PC-9 (cell line): ENCODE results near the gene SH3RF3. TPM values are rescaled to one million over a fixed set of nuclear protein-coding genes. Genes with fewer than 3 reads are reported as not detected.

ENCODE experiments used
- BruUV-seq: library from RNA; stranded (reverse); fragments of 400-500 nt; replicated peaks from 2 replicates; lab custom pipeline; 2021; lab: Mats Ljungman, UMichigan
- CTCF ChIA-PET: fragments of 300-600 bp; sonication (Branson Sonifier 250); formaldehyde crosslinking; loops from one replicate; lab custom pipeline; 2022; ENCODE audit warnings: antibody characterized with exemption; lab: Charles Lee
- POLR2A ChIA-PET: fragments of 300-600 bp; sonication (Branson Sonifier 250); formaldehyde crosslinking; loops from one replicate; lab custom pipeline; 2022; ENCODE audit warnings: antibody characterized with exemption; ENCODE audit not compliant: unreplicated experiment; lab: Charles Lee
- DNase-seq, 2 experiments: peaks; one replicate each; pipeline versions ENCODE4 v3.0.0 to v3.0.0-alpha.2; 2015 to 2022; ENCODE audit warnings: mixed read lengths in 1 of 2
- H2AFZ ChIP-seq: fragments of 200-600 bp; sonication (generic); 2 replicates; pipeline ENCODE4 v1.8.1; 2017; ENCODE audit warnings: antibody characterized with exemption
- H3F3A ChIP-seq: fragments of 200-600 bp; sonication (generic); 2 replicates; pipeline ENCODE4 v1.8.1; 2017; ENCODE audit warnings: antibody characterized with exemption, mild to moderate bottlenecking, low read depth; ENCODE audit not compliant: insufficient read depth
- H3K27ac ChIP-seq: fragments of 200-600 bp; sonication (generic); 2 replicates; pipeline ENCODE4 v1.6.1; 2016; ENCODE audit warnings: mixed run types
- H3K27me3 ChIP-seq: fragments of 200-600 bp; sonication (generic); 2 replicates; pipeline ENCODE4 v1.6.1; 2016; ENCODE audit warnings: low read depth, mixed run types; ENCODE audit not compliant: insufficient read depth
- H3K36me3 ChIP-seq: fragments of 200-600 bp; sonication (generic); 2 replicates; pipeline ENCODE4 v1.6.1; 2016; ENCODE audit warnings: low read depth, mixed run types
- H3K4me1 ChIP-seq: fragments of 200-600 bp; sonication (generic); replicated peaks from 2 replicates; pipeline ENCODE4 v1.6.1; 2016; ENCODE audit warnings: mixed run types; ENCODE audit not compliant: insufficient read depth
- H3K4me2 ChIP-seq: fragments of 200-600 bp; sonication (generic); 2 replicates; pipeline ENCODE4 v1.6.1; 2017; ENCODE audit warnings: mixed run types
- H3K4me3 ChIP-seq: fragments of 200-600 bp; sonication (generic); 2 replicates; pipeline ENCODE4 v1.6.1; 2016; ENCODE audit warnings: mixed run types
- H3K79me2 ChIP-seq: fragments of 200-600 bp; sonication (generic); 2 replicates; pipeline ENCODE4 v1.6.1; 2017; ENCODE audit warnings: low read depth, mixed run types
- H3K9me2 ChIP-seq: fragments of 200-600 bp; sonication (generic); 2 replicates; pipeline ENCODE4 v1.8.1; 2017; ENCODE audit warnings: mild to moderate bottlenecking; ENCODE audit not compliant: insufficient read depth
- H3K9me3 ChIP-seq: fragments of 200-600 bp; sonication (generic); 2 replicates; pipeline ENCODE4 v1.8.1; 2016; ENCODE audit warnings: low read depth; ENCODE audit not compliant: insufficient read depth
- H4K20me1 ChIP-seq: fragments of 200-600 bp; sonication (generic); 2 replicates; pipeline ENCODE4 v1.8.1; 2017; ENCODE audit not compliant: insufficient read depth
- EZH2 ChIP-seq: fragments of 200-600 bp; sonication (generic); IDR thresholded peaks from 2 replicates; pipeline ENCODE4 v1.8.0; 2017; ENCODE audit warnings: antibody characterized with exemption, low read depth
- intact Hi-C: fragments of 100-400 bp; cut with micrococcal nuclease; formaldehyde crosslinking; loops from one replicate; pipeline ENCODE4 v1.10.0; 2022; ENCODE audit not compliant: unreplicated experiment
- total RNA-seq: library from RNA; stranded (reverse); gene quantifications from 2 replicates; pipeline ENCODE4 v1.2.3, GENCODE V29; 2021
- TF ChIP-seq, protein P1 (sequence below): fragments of 200-600 bp; sonication (generic); conservative IDR thresholded peaks from 2 replicates; pipeline ENCODE4 v1.6.1; 2017; ENCODE audit warnings: mixed run types, antibody characterized with exemption, mild to moderate bottlenecking, moderate library complexity

The SH3RF3 gene
- total RNA-seq, 1 experiment from 2014 or later: 6.1 TPM

DNA sequence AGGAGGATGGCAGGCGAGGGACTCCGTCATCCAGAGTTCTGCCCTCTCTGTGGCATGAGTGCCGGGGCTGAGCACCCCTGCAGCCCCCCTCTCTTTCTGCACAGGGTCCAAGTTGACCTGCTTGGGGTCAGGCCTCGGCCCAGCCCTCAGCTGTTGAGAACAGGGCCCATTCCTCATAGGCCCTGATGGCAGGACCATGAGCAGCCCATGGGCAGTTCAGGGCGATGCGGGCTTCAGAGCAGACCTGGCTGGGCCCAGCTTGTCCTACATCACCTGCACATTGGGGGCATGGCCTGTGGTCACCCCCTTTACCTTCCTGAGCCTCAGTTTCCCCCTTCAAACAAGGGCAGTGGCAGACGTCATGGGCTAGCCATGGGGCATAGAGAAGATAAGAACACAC lies 246.7 kb downstream of the SH3RF3 start:
- DNase-seq: no peak
- ChIA-PET CTCF (no interaction called here), POLR2A (no interaction called here)
- Histone ChIP-seq H2AFZ (no peak overlapping the region), H3K36me3 (no peaks in the 10 kb centered on the region), H3K27ac (no peak overlapping the region), H4K20me1 (no peaks in the 10 kb centered on the region; the same call in 1 of the 2 replicates), H3K79me2 (no peaks in the 10 kb centered on the region), H3F3A (no peaks in the 10 kb centered on the region), H3K9me2 (no peaks in the 10 kb centered on the region), H3K4me3 (no peak overlapping the region), H3K27me3 (no peaks in the 10 kb centered on the region), H3K4me2 (no peak overlapping the region), H3K9me3 (no peaks in the 10 kb centered on the region), H3K4me1 (peaks cover 9% of the 10 kb centered on the region; the same call in 1 of the 2 replicates)
- TF ChIP-seq EZH2: no peak
- TF ChIP-seq, protein P1, sequence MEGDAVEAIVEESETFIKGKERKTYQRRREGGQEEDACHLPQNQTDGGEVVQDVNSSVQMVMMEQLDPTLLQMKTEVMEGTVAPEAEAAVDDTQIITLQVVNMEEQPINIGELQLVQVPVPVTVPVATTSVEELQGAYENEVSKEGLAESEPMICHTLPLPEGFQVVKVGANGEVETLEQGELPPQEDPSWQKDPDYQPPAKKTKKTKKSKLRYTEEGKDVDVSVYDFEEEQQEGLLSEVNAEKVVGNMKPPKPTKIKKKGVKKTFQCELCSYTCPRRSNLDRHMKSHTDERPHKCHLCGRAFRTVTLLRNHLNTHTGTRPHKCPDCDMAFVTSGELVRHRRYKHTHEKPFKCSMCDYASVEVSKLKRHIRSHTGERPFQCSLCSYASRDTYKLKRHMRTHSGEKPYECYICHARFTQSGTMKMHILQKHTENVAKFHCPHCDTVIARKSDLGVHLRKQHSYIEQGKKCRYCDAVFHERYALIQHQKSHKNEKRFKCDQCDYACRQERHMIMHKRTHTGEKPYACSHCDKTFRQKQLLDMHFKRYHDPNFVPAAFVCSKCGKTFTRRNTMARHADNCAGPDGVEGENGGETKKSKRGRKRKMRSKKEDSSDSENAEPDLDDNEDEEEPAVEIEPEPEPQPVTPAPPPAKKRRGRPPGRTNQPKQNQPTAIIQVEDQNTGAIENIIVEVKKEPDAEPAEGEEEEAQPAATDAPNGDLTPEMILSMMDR: no peak
- intact Hi-C loops: no loop called here
- no TSS peak for BruUV-seq

DNA sequence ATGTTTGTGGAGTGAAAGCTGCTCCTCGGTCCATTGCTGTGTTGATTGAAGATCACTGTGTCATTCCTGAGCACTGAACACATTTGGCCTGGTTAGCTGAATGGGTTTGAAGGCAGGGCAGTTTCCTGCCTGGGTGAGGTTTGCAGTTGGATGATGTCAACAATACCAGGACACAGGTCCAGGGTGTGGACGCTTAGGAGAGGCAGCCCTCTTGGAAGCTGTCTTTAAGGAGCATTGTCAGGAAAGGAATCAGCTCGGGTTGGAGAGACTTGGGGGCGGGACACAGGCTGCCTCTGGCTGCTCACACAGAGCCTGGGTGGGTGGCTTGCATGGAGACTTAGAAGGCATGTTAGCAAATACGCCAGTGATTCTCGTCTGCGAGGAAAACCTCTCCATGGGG lies 247.1 kb downstream of the SH3RF3 start:
- CTCF ChIA-PET: no interaction called here
- no peak overlapping the region for H2AFZ ChIP-seq
- H3K9me3 ChIP-seq: no peaks in the 10 kb centered on the region
- no peaks in the 10 kb centered on the region for H3F3A ChIP-seq
- no peaks in the 10 kb centered on the region for H3K27me3 ChIP-seq
- H3K79me2 ChIP-seq: no peaks in the 10 kb centered on the region
- H4K20me1 ChIP-seq: no peaks in the 10 kb centered on the region; the same call in 1 of the 2 replicates
- POLR2A ChIA-PET: no interaction called here
- peak; percentile 40 to 52 for DNase-seq
- BruUV-seq: no TSS peak
- H3K4me2 ChIP-seq: no peak overlapping the region
- intact Hi-C loops: no loop called here
- no peak overlapping the region for H3K27ac ChIP-seq
- no peaks in the 10 kb centered on the region for H3K36me3 ChIP-seq
- H3K4me1 ChIP-seq: peaks cover 9% of the 10 kb centered on the region; the same call in 1 of the 2 replicates
- H3K9me2 ChIP-seq: no peaks in the 10 kb centered on the region
- TF ChIP-seq EZH2: no peak
- no peak overlapping the region for H3K4me3 ChIP-seq

DNA sequence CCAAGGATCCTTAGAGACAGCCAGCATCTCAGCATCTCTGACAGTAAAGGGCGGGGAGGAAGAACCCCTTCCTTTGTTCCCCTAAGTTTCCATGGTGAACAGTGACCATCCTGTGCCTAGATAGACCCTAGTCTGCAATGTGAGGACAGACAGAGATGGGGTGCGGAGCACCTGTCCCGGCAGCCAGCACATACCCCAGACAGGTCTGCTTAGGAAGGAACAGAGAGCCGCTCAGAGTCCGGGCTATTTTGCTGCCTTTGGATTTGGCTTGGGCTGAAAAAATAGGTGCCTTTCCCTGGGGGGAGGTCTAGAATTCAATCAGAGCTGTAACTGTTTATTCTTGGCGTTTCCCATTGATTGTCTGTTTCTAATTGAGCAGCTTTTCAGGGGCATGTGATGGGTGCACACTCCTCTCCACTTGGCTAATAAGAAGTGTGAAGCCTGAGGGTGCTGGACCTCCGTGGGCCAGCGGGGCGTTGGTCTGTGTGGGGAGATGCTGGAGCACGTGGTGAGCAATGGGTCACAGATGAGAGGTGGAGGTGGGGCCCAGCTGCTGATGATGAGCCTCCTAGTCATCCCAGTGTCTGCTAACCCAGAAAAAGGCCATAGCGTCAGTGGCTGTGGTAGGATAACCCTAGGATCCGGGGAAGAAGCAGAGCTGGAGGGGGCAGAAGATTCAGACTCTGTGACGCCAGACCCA lies 247.9 kb downstream of the SH3RF3 start:
- intact Hi-C loops: no loop called here
- H3K9me2 ChIP-seq: no peaks in the 10 kb centered on the region
- CTCF ChIA-PET: no interaction called here
- no peaks in the 10 kb centered on the region for H3K9me3 ChIP-seq
- H3K4me1 ChIP-seq: peaks cover 9% of the 10 kb centered on the region; the same call in 1 of the 2 replicates
- no peak overlapping the region for H2AFZ ChIP-seq
- H3K36me3 ChIP-seq: no peaks in the 10 kb centered on the region
- H3K4me2 ChIP-seq: no peak overlapping the region
- DNase-seq: no peak
- no peaks in the 10 kb centered on the region for H3F3A ChIP-seq
- H3K79me2 ChIP-seq: no peaks in the 10 kb centered on the region
- POLR2A ChIA-PET: no interaction called here
- TF ChIP-seq, protein P1: no peak
- no peak for TF ChIP-seq EZH2
- H4K20me1 ChIP-seq: no peaks in the 10 kb centered on the region; the same call in 1 of the 2 replicates
- no TSS peak for BruUV-seq
- H3K27ac ChIP-seq: no peak overlapping the region
- H3K27me3 ChIP-seq: no peaks in the 10 kb centered on the region
- no peak overlapping the region for H3K4me3 ChIP-seq
